Liver (tissue), 9 donors: ENCODE data around the gene SLPI. TPM values are rescaled to one million over a fixed set of nuclear protein-coding genes. Genes with fewer than 3 reads are reported as not detected.

Experiments
- DNase-seq: peaks from one replicate; pipeline ENCODE4 v3.0.0-alpha.2; 2017; ENCODE audit warnings: low spot score
- H3K27ac ChIP-seq, 2 donors: one replicate each; pipeline ENCODE4 v1.7.0; 2013; ENCODE audit warnings: inconsistent platforms in 2 of 2, low read length in 2 of 2, control low read depth in 1 of 2, low read depth in 1 of 2, mild to moderate bottlenecking in 1 of 2
- H3K27me3 ChIP-seq, 4 donors: one replicate each; pipeline versions ENCODE4 v1.6.1 to v1.7.0; 2013; ENCODE audit warnings: low read length in 3 of 4, inconsistent platforms in 1 of 4, mild to moderate bottlenecking in 1 of 4, moderate library complexity in 1 of 4; ENCODE audit not compliant: control insufficient read depth in 4 of 4, insufficient read depth in 4 of 4
- H3K36me3 ChIP-seq, 4 donors: one replicate each; pipeline versions ENCODE4 v1.6.1 to v1.7.0; 2013; ENCODE audit warnings: low read length in 3 of 4, mild to moderate bottlenecking in 3 of 4, low read depth in 1 of 4, moderate library complexity in 1 of 4; ENCODE audit not compliant: control insufficient read depth in 4 of 4, insufficient read depth in 3 of 4
- H3K4me1 ChIP-seq, 4 donors: one replicate each; pipeline versions ENCODE4 v1.6.1 to v1.7.0; 2013; ENCODE audit warnings: low read length in 3 of 4, mild to moderate bottlenecking in 3 of 4, moderate library complexity in 1 of 4; ENCODE audit not compliant: control insufficient read depth in 4 of 4, insufficient read depth in 4 of 4
- H3K4me3 ChIP-seq, 3 donors: one replicate each; pipeline versions ENCODE4 v1.6.1 to v1.7.0; 2013; ENCODE audit warnings: low read length in 3 of 3, control low read depth in 1 of 3, low read depth in 1 of 3, mild to moderate bottlenecking in 1 of 3
- H3K9ac ChIP-seq, 2 donors: one replicate each; pipeline ENCODE4 v1.7.0; 2013; ENCODE audit warnings: low read length in 2 of 2, mild to moderate bottlenecking in 2 of 2, moderate library complexity in 2 of 2, control low read depth in 1 of 2, low read depth in 1 of 2
- H3K9me3 ChIP-seq, 4 donors: one replicate each; pipeline versions ENCODE4 v1.6.1 to v1.7.0; 2013; ENCODE audit warnings: low read length in 3 of 4; ENCODE audit not compliant: control insufficient read depth in 4 of 4
- ATF3 ChIP-seq: IDR thresholded peaks from 2 replicates; pipeline ENCODE4 v1.6.1; 2016; ENCODE audit warnings: antibody characterized with exemption
- CTCF ChIP-seq: fragments of 150-350 bp; IDR thresholded peaks from 2 replicates; pipeline ENCODE4 v1.5.1; 2017; ENCODE audit warnings: improper control_type of control experiment, low read depth, low read length; ENCODE audit not compliant: missing input control
- EGR1 ChIP-seq, 2 donors: IDR thresholded peaks; 2 replicates each; pipeline ENCODE4 v1.6.1; 2016 to 2018; ENCODE audit warnings: antibody characterized with exemption in 2 of 2, low read depth in 2 of 2
- FOXA1 ChIP-seq: IDR thresholded peaks from 2 replicates; pipeline ENCODE4 v1.6.1; 2016; ENCODE audit warnings: antibody characterized with exemption
- FOXA2 ChIP-seq: IDR thresholded peaks from 2 replicates; pipeline ENCODE4 v1.6.1; 2016; ENCODE audit warnings: antibody characterized with exemption
- GABPA ChIP-seq, 2 donors: IDR thresholded peaks in 1 of 2; conservative IDR thresholded peaks in 1 of 2; 2 replicates each; pipeline ENCODE4 v1.6.1; 2016; ENCODE audit warnings: antibody characterized with exemption in 2 of 2, mild to moderate bottlenecking in 1 of 2, moderate library complexity in 1 of 2
- HNF4A ChIP-seq, 2 donors: conservative IDR thresholded peaks; 2 replicates each; pipeline ENCODE4 v1.6.1; 2016; ENCODE audit warnings: antibody characterized with exemption in 2 of 2, mild to moderate bottlenecking in 2 of 2
- HNF4G ChIP-seq: IDR thresholded peaks from 2 replicates; pipeline ENCODE4 v1.6.1; 2016; ENCODE audit warnings: antibody characterized with exemption
- JUND ChIP-seq, 2 donors: IDR thresholded peaks; 2 replicates each; pipeline ENCODE4 v1.6.1; 2016; ENCODE audit warnings: antibody characterized with exemption in 2 of 2
- MAX ChIP-seq: IDR thresholded peaks from 2 replicates; pipeline ENCODE4 v1.6.1; 2016; ENCODE audit warnings: antibody characterized with exemption
- NR2F2 ChIP-seq: IDR thresholded peaks from 2 replicates; pipeline ENCODE4 v1.6.1; 2016; ENCODE audit warnings: antibody characterized with exemption
- RXRA ChIP-seq, 2 donors: IDR thresholded peaks; 2 replicates each; pipeline ENCODE4 v1.6.1; 2017 to 2018; ENCODE audit warnings: antibody characterized with exemption in 2 of 2, mild to moderate bottlenecking in 1 of 2
- SP1 ChIP-seq: IDR thresholded peaks from 2 replicates; pipeline ENCODE4 v1.6.1; 2018; ENCODE audit warnings: antibody characterized with exemption, mild to moderate bottlenecking
- TAF1 ChIP-seq: conservative IDR thresholded peaks from 2 replicates; pipeline ENCODE4 v1.6.1; 2016; ENCODE audit warnings: antibody characterized with exemption, mild to moderate bottlenecking
- YY1 ChIP-seq: IDR thresholded peaks from 2 replicates; pipeline ENCODE4 v1.6.1; 2016; ENCODE audit warnings: antibody characterized with exemption, mild to moderate bottlenecking
- WGBS: extraction: QIAGEN DNeasy Blood & Tissue Kit; methylation state at CpG from one replicate; pipeline ENCODE4 v1.1.7; 2013; 5-methylcytosine and 5-hydroxymethylcytosine counted together
- polyA plus RNA-seq, 2 donors: library from polyadenylated mRNA; stranded (reverse) in 1 of 2; unstranded in 1 of 2; fragments of 200-250 nt in 1 of 2; fragments of >200 nt in 1 of 2; fragmentation: Nextera tagmentation in 1 of 2; extraction: Ambion mirVana in 1 of 2; gene quantifications; one replicate each; pipeline versions ENCODE4 v1.2.1 to v1.2.3, GENCODE V29; 2013 to 2015
- total RNA-seq, 2 donors: library from RNA; depleted of rRNA; stranded (reverse); fragments of >200 nt; gene quantifications; one replicate each; pipeline ENCODE4 v1.2.3, GENCODE V29; 2014
- TF ChIP-seq, protein P1 (sequence below): IDR thresholded peaks from 2 replicates; pipeline ENCODE4 v1.6.1; 2016; ENCODE audit warnings: antibody characterized with exemption
- TF ChIP-seq, protein P2 (sequence below): IDR thresholded peaks from 2 replicates; pipeline ENCODE4 v1.6.1; 2016; ENCODE audit warnings: antibody characterized with exemption, mild to moderate bottlenecking
- donor health status: healthy.
- donor health status: healthy.
- donor health status: healthy.
- donor health status: healthy.
- donor health status: healthy.

Gene SLPI
- total and polyA plus RNA-seq, 4 donors = 1.9 to 308 (median 93.9) TPM

DNA sequence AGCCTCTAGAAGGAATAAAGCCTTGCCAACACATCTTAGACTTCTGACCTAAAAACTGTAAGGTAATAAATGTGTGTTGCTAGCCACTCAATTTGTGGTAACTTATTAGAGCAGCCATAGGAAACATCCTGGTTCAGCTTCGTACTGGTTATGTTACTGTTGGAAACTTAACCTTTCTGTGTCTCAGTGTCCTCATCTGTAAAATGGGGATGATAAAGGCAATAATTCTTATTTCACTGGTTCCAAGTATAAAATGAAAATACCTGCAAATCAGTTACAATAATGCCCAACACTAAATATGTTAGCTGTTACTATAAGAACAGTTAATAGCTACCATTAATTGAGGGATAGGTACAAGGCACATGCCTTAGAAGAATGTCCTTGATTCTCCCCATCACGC is 38.0 kb upstream of the SLPI start:
- WGBS = 80% methylated on average over 2 of the region's 2 CpGs
- H3K27me3 ChIP-seq = peaks cover 0 to 2% (median 0%) of the 10 kb centered on the region in 4 donors

GRCh38 chr20:45291526-45291925 is 37.2 kb upstream of the SLPI start:
- H3K36me3 ChIP-seq = no peaks in the 10 kb centered on the region
- DNase-seq = no peak
- H3K4me3 ChIP-seq = no peak overlapping the region
- no peaks in the 10 kb centered on the region for H3K9me3 ChIP-seq
- peaks cover 0 to 2% (median 0%) of the 10 kb centered on the region in 4 donors for H3K27me3 ChIP-seq
- H3K9ac ChIP-seq = no peak overlapping the region
- 77% methylated on average over 9 of the region's 9 CpGs for WGBS
- H3K27ac ChIP-seq = no peak overlapping the region
- H3K4me1 ChIP-seq = peaks cover 0 to 12% (median 6%) of the 10 kb centered on the region in 4 donors
- TF ChIP-seq HNF4A (conservative IDR thresholded peaks at IDR 0.05) (no peak), TAF1 (no peak), SP1 (no peak), FOXA1 (no peak), JUND (IDR thresholded peaks at IDR 0.05) (no peak), YY1 (no peak), RXRA (IDR thresholded peaks at IDR 0.05) (no peak), ATF3 (no peak), EGR1 (IDR thresholded peaks at IDR 0.05; ENCODE audit: low read depth in 2 of 2) (no peak), CTCF (no peak)
- TF ChIP-seq, protein P1, sequence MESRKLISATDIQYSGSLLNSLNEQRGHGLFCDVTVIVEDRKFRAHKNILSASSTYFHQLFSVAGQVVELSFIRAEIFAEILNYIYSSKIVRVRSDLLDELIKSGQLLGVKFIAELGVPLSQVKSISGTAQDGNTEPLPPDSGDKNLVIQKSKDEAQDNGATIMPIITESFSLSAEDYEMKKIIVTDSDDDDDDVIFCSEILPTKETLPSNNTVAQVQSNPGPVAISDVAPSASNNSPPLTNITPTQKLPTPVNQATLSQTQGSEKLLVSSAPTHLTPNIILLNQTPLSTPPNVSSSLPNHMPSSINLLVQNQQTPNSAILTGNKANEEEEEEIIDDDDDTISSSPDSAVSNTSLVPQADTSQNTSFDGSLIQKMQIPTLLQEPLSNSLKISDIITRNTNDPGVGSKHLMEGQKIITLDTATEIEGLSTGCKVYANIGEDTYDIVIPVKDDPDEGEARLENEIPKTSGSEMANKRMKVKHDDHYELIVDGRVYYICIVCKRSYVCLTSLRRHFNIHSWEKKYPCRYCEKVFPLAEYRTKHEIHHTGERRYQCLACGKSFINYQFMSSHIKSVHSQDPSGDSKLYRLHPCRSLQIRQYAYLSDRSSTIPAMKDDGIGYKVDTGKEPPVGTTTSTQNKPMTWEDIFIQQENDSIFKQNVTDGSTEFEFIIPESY = no peak

More for the DNA sequence above, 38.0 kb upstream of the SLPI start:
- Histone ChIP-seq H3K9me3 (no peaks in the 10 kb centered on the region), H3K4me3 (no peak overlapping the region), H3K27ac (no peak overlapping the region), H3K9ac (no peak overlapping the region), H3K4me1 (peaks cover 0 to 12% (median 6%) of the 10 kb centered on the region in 4 donors), H3K36me3 (no peaks in the 10 kb centered on the region)
- no peak for TF ChIP-seq FOXA2
- TF ChIP-seq CTCF = no peak
- TF ChIP-seq HNF4A (conservative IDR thresholded peaks at IDR 0.05) = no peak
- no peak for TF ChIP-seq TAF1
- no peak for TF ChIP-seq MAX
- no peak for TF ChIP-seq NR2F2
- TF ChIP-seq YY1 = no peak
- no peak for TF ChIP-seq GABPA (IDR thresholded peaks at IDR 0.05 in 1 of 2, conservative IDR thresholded peaks at IDR 0.05 in 1 of 2)
- TF ChIP-seq HNF4G = no peak
- TF ChIP-seq, protein P2, sequence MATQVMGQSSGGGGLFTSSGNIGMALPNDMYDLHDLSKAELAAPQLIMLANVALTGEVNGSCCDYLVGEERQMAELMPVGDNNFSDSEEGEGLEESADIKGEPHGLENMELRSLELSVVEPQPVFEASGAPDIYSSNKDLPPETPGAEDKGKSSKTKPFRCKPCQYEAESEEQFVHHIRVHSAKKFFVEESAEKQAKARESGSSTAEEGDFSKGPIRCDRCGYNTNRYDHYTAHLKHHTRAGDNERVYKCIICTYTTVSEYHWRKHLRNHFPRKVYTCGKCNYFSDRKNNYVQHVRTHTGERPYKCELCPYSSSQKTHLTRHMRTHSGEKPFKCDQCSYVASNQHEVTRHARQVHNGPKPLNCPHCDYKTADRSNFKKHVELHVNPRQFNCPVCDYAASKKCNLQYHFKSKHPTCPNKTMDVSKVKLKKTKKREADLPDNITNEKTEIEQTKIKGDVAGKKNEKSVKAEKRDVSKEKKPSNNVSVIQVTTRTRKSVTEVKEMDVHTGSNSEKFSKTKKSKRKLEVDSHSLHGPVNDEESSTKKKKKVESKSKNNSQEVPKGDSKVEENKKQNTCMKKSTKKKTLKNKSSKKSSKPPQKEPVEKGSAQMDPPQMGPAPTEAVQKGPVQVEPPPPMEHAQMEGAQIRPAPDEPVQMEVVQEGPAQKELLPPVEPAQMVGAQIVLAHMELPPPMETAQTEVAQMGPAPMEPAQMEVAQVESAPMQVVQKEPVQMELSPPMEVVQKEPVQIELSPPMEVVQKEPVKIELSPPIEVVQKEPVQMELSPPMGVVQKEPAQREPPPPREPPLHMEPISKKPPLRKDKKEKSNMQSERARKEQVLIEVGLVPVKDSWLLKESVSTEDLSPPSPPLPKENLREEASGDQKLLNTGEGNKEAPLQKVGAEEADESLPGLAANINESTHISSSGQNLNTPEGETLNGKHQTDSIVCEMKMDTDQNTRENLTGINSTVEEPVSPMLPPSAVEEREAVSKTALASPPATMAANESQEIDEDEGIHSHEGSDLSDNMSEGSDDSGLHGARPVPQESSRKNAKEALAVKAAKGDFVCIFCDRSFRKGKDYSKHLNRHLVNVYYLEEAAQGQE = no peak
- TF ChIP-seq SP1 = no peak
- DNase-seq = no peak
